ENCODE measurements around the gene SEPTIN11.
"Not testable (repeated sequence)": the region's sequence is repeated elsewhere in the genome, so short reads cannot be mapped to it uniquely, and the experiment has no call there.

The SEPTIN11 gene

DNA sequence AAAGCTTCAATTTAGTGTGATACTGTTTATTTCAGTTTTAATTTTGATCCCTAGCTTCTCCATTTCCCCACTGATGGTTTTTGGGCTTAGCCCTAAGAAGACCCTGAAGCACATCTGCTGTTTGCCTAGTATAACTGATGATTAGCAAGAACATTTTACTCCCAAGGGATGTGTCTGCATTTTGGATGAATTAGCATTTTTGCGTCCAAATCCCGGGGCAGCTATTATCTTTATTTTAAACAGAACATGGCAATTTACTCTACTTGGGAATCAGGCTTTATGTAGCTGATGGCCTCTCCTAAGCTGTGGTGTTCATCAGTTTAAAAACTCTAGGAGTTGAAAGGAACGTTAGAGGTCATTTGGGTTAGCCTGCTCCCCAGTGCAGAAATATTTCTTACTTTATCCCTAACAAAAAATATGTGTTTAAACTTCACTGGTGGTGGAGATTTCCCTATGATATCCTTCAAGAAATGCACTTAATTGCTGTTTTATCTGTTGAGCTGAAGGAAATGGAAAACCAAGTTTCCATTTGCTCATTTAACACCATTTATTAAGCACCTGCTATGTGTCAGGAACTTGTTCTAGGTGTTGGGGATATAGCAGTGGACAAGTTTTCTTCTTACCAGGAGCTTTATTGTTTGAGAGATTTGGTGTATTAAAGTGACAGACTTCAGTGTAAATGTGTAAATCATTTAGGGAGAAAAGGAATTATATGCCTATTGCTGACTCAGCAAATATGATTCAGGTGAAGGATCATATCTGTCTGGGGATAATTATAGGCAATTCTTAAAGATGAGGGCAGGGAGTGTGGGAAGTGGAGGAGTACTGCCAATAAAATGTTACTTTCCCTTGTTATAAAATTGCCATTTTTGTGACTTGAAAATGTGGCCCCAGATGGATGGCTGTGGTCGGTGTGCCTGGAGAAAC lies 3.4 kb downstream of the SEPTIN11 start:
- no peak for DNase-seq

DNA sequence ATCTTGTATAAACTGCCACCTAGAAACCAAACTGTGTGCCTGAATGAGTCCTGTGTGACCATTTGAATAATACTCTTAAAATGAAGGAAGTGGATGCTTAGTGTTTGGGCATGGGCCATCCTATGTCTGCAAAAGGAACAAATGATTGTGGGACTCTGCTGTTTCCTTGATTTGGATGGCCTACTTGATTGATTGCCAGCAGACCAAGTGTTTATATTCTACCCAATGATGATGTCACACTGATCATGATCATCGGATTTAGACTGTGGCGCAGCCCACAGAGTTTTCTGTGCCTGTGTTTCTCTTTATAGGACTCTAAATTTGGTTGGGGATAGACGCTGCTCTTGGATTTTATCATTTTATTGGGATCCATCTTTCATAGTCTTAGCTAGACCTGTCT lies 4.4 kb downstream of the SEPTIN11 start:
- no peak for DNase-seq

DNA sequence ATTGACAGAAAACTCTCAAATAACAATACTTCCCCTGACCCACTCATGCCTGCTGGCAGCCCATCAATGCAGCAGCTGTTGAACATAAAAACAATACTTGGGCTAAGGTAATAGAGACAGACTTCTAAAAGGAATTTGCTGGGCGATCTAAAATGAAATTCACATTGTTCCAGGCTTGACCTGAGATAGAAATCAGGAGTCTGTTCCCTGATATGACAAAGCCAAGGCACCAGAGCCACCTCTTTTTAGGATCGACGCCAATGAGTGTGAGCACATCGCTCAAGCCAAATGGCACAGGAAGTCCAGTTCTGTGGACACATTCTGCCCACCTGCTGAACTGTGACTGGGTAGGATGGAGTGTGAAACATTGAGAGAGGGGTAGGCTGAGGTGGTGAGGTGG lies 4.9 kb downstream of the SEPTIN11 start:
- no peak for DNase-seq

DNA sequence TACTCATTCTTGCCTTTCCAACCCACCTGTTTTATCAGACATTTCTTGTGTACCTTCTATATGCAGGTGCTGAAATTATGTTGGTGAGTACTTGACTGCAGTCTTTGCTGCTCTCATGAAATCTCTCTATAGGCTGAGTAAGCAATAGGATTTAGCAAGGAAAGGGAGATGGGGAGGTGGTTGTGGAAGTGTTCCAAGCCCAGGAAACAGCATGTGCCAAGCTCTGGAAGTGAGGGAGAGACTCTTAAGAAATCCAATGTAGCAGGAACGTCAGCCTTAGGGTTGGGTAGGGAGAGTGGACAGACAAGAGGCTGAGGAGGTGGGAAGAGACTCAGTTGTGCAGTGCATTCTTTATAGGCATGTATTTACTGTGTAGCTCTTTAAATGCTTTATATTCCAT lies 5.6 kb downstream of the SEPTIN11 start:
- DNase-seq: no peak

DNA sequence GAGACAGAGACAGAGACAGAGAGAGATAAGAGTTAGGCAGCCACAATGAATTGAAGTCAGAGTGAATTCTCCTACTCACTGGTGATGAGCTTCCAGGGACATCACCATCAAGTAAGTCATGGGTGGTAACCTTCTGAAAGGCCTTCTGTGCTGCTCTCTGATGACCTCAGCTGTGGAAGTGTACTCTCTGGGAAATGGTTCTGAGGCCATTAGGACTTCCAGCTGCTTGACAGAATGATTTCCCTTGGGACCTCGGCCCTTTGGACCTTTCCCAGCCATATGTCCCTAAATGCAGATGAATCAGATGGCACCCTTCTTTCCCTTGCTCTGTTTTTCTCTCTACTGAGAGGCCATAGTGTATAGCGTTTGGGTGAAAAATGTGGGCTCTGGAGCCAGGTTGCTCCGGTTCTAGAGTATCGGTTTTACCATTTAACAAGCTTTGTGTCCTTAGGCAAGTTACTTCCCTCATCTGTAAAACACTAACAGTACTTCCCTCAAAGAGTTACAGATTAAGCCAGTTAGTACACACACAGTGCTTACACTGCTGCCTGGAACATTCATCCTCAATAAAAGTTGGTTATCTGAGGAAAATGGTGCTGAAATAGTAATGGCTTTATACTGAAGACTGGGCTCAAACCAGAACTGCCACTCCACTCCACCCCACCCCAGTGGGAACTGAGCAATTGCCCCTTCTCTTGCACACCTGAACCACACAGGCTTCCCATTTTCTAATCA lies 7.6 kb downstream of the SEPTIN11 start:
- DNase-seq: no peak

DNA sequence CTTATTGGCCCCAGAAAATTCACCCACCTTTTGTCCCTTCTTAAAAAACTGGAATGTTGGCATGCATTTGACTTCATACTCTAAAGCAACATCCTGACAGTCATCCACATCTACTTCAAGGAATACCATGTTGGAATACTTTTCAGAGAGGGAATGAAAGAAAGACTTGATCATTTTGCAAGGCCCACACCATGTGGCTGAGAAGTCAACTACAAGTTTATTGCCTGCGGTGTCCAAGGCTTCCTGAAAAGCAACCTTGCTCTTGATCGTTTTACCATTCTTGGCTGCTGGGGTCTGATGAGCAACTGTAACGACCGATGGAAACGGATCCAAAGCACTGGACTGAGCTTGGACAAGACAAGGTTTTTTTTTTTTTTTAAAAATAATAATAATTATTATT lies 9.3 kb downstream of the SEPTIN11 start:
- DNase-seq: no peak

DNA sequence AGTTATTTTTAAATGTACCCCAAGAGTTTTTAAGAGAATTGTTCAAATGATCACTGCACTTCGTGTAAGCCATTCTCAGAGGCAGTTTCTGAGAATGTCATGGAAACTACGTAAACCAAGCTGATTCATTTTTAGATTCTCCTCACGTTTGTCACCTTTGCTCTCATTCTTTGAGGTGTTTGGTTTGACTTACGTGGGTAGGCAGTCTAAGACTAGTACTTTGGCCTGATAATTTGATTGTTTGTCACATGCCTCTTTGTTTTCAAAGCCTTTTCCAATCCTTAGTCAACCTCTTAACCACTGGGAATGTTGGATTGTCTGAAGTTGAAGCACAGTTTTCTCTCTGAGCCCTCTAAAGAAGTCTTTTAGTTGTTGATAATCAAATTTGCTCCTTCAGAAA lies 10.5 kb downstream of the SEPTIN11 start:
- no peak for DNase-seq

DNA sequence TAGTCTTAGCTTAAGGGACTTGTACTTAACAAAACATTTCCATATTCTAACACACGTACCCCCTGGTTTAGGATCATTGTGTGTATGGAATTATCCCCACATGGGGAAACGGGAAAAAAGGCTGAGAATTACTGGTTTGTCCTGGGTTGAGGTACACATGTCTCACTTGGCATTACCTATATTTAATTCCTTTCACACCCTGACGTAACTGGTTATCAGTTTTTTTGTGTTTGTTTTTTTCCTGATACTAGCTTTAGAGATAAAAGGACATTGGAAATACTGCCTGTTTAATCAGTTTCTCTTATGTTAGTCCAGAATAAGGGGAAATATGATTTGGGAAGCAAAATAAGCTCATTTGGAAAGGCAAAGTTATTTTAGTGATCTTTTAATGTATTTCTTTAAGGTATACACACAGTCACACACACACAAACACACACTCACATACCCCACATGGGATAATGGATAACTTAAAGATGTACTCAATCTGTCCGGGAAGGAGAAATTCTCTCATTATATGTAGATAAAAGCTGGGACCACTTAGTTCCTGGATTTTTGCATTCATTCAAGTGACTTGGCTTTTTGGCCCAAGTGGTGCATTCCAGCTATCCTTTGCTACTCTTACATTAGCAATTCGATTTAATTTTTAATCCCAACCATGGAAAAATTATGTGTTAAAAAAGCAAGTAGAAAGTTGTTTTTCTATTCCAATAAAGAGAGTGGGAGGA lies 13.0 kb downstream of the SEPTIN11 start:
- no peak for DNase-seq

DNA sequence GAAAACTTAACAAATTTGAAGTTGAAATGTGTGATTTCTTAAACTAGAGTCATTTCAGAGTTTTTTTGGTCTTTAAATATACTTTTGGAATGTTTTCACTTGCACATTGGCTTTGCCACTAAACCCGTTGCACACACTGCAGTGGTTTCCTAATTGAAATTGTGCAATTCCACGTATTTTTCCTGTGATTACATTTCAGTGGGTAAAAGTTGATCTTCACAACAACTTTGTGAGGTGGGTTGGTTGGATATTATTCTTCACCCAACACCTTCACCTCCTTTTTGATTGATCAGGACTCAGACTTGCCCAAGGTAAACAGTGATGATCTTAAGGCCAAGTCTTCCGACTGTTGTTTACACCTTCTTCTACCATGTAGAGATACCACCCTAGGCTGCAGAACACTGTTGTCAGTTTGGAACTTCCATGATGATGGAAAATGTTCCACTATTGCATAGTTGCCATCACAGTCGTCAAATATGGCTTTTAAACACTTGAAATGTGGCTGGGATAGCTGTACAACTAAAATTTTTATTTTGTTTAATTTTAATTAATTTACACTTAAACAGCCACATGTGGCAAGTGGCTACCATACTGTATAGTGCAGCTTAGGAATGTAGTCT lies 13.7 kb downstream of the SEPTIN11 start:
- no peak for DNase-seq

DNA sequence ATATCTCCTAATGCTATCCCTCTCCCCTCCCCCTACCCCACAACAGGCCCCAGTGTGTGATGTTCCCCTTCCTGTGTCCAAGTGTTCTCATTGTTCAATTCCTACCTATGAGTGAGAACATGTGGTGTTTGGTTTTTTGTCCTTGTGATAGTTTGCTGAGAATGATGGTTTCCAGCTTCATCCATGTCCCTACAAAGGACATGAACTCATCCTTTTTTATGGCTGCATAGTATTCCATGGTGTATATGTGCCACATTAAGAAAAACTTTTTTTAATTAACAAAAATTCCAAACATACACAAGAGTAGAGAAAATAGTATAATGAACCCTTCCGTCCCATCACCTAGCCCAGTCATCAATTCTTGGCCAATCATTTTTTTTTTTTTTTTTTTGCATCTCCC lies 14.4 kb downstream of the SEPTIN11 start:
- DNase-seq: not testable (repeated sequence)

DNA sequence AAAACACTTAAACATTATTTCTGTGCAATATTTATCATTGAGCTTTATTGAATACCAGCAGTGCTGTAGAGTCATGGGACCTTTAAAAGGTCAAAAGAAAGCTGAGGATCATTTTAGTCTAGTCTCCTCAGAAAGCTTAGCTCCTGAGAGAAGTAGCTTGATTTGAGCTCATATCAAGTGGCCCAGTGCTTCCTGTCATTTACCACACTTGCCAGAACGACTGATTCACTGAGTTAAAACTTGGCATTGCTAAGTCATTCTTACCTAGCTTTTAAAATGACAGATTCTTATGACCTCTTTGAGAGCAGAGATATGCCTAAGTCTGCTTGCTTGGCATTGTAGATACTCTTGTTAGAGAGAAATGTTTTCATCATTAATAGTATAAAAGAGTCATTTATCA lies 15.2 kb downstream of the SEPTIN11 start:
- DNase-seq: no peak

DNA sequence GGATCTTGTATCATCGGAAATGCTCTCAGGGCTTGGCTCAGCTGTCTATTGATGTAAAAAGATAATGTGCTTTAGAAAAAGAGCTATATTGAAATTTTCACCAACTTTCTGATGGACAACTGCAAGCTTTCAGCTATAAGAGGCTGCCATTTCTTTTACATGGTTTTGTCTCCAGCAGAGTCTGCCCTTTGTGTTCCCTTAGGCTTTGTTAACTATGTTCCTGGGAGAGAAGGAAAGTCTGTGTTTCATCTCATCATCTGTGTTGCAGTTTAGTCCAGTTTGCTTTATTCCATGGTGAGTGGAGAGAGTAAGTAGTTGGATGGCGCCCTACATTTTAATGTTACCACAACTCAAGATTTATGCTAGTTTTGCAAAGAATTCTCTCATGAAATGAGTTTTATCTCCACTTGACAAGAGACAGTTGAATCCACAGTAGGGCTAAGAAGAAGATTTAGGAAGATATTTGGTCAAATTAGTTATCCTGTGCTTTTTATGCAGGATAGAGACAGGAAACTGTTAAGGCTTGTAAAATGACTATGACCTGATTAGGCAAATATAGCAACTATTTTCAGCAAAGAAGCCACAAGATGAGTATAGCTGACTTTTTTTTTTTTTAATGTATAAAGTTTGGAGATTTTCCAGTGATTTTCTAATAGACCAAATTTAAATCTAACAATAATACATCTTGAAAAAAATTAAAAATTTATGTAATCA lies 16.5 kb downstream of the SEPTIN11 start:
- DNase-seq: no peak

DNA sequence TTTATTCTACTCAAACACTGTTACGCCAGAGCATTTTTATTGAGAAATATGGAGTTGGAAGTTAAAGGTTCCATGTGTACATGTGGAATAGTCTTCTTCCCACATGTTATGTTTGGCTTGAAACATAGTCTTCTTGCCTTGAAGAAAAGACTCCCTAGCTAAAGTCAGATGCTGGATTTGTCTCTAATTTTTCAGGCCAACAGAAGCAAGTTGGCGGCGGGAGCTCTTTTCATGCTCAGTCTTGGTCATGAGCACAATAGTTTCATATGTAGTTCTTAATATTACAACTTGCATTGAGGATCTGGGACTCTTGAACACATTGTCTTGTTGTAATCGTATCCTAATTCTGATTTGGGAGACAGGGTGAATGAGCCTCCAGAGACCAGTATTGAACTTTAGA lies 19.4 kb downstream of the SEPTIN11 start:
- no peak for DNase-seq

DNA sequence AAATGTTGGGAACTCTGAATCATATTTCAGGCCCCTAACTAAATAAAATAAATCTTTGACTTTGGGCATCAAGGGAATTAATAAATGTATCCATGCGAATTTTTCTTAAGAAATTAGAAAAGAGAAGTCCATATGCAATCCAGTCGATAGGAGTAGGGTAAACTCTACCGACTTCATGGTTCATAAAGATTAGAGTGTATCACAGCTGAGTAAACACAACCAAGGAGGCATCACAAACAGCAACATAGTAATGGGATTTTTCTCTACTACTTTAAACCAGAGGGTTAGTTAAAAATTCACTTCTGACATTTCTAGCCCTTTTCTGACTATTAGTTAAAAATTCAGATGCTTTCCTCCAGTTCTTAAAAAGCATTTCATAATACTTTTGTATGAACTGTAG lies 19.9 kb downstream of the SEPTIN11 start:
- DNase-seq: no peak

DNA sequence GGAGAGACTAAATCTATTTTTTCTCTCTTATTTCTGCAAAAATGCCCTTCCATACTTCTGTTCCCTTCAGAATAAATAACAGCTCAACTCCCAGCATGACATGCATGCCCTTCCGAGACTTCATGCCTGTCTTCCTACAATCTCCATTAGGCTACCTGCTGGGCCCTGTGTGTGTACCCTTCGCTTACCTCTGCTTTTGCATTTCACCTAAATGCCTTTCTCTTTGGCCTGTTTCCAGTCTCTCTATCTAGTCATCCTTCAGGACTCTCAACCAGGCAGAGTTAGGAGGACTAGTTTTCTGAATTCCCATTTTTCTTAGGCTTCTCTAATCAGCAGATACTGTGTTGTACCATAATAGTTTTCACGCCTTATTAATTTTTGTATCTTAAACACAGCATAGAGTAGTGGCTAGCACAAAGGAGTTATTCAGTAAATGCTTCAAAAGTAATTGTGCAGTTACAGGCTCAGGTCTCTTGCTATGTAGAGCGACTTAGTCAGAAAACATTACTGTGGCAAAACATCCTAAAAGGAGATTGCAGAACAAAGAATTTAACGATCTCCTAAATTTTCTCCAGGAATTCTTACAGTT lies 20.5 kb downstream of the SEPTIN11 start:
- no peak for DNase-seq

DNA sequence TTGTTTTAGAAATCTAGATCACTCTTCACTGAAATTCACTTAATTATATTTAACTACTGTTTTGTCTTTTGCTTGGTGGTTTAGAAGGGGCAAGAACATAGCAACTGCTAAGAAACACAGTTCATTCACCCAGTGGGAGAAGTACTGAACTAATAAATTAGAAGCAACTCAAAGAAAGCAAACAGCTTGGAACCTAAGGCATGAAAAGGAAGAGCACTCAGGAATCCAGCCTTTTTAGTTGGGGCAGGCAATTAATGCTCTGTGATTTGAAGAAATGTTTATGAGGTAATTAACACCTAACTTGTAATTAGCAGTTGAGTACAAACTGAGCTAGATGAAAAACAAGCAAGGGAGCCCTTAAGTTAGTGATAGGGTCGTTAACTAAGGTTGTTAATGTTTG lies 22.8 kb downstream of the SEPTIN11 start:
- DNase-seq: no peak

DNA sequence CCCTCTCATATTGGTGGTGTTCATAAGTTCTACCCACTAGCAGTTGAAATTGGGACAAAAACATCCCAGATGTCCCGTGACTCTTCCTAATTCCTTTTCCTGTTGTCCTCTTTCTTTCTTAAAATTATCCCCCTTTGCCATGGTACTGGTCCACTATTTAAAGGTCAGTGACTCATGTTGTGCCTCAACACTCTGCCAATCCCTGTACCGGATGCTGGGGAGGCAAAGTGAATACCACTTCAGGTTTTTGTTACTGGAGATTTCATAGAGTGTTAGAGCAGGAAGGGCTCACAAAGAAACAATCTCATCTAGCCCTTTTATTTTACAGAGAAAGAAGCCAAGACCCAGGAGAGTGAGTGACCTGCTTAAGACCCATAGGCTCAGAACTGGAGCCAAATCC lies 24.6 kb downstream of the SEPTIN11 start:
- DNase-seq: no peak

DNA sequence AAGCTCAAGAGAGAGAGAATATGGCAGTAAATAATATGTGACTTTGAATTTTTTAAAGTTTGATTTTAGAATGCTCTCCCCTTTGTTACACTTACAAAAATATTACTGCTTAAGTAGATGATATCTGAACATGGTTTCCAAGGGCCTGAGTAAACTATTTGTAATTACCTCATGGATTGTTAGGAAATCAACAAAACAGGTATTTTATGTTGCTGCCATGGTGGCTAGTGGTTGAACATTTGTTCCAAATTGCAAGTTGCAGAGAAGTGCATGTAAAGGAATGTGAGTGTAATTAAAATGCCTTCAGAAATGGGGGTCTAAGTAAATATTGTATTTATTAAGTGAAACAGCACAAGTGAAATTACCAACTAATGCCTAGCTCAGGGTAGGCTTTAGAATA lies 27.6 kb downstream of the SEPTIN11 start:
- no peak for DNase-seq

DNA sequence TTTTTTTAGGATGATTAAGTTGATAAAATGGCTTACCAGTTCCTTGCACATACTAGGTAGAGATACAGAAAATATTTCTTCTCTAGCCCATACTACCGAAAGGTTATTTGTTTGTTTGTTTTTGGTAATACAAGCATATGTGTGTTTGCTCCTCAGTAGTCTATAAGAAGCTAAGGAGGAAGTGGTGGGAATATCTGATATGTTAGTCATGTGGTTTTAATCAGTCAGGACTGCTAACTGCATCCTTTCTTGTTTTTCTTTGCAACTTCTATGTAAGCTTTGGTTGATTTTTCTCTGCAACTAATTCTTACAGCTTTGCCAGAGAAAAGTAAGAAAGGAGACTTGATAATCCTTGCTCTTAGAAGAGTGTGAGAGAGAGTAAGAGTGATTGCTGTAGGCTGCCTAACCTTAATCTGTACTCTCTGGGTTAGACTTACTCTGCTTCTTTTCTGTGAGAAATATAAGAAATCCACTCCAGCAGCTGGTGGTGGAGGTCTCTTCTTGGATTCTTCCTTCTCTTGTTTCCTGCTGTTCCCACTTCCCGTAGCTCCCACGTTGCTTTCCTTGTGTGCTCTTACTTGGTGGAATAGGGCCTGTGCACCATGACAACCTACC lies 28.3 kb downstream of the SEPTIN11 start:
- no peak for DNase-seq

DNA sequence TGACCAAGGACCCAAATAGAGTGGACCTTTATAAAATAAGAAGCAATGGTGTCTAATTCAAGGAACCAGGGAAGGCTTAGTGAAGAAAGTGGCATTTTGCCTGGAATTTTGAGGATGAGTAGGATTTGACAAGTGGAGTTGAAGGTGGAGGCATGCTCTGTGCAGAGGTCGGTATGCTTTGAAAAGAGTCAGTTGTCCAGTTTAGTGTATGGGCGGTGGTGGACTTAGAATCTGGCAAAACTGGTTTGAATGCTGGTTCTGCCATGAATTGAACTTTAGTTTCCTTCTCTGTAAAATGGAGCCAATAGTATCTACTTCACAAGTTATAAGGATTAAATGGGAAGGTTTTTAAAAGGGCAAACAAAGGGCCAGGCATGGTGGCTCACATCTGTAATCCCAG lies 29.7 kb downstream of the SEPTIN11 start:
- DNase-seq: no peak

DNA sequence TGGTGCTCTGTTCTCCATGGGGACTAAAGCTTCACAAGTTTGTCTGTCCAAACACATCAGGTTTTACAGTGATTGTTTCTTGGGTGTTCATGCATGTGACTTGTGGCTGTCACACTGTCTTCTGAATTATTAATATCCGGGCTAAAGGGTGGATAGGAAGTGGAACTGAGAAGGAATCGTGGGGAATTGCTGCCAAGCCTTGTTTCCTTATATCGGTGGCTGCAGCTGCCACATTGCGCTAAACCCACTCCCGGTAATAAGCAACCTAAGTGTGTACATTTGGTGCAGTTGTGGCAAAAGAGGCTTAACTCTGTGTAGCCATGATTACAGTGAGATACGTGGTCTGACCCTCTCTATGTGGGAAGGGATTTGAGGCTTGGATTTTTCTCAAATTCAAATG lies 30.7 kb downstream of the SEPTIN11 start:
- DNase-seq: no peak

DNA sequence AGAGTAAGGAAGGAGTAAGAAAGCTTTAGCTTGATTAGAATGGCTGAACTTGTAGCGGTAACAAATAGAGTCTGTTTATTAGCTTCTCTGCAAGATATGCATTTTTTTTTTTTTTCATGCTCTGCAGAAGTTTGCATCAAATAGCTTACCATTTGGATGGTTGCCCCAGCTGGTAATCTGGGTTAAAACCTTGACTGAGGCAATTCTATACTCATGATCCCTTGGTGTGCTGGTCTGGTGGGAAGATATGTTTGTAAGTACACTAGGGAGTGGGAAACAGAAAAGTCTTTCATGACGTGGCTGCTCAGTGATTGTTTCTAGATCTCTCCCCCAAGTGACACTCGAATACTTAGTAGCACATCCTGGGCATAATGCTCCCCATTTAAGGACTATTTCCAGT lies 32.1 kb downstream of the SEPTIN11 start:
- no peak for DNase-seq
